ENCODE data around the gene DMRTB1.

Gene DMRTB1

DNA sequence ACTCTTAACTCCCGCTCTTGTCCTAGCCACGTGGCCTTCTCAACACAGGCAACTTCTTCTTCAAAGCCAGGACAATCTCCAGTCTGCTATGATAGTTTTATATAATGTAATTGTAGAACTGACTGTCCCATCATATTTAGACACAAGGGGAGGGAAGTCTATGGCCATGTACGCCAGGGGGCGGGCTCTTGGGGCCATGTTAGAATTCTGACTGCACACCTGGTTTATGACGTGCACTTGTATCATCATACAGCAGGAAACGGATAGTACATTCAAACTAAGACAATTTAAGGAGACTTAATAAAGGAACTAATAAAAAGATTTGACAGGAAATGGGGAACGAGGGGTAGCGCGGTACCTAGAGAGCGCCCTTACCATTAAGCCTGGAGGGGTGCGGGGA lies 21.5 kb downstream of the DMRTB1 start:
- no peaks in the 10 kb centered on the region for H3K79me2 ChIP-seq (ENCODE audit: insufficient read depth, low read length)
- no peaks in the 10 kb centered on the region; the same call in 1 of the 2 replicates for H4K20me1 ChIP-seq (ENCODE audit: insufficient read depth, low read length)
- H3K4me1 ChIP-seq (ENCODE audit: insufficient read depth, low read length), result no peaks in the 10 kb centered on the region
- no peak for DNase-seq
- H3K9me3 ChIP-seq (ENCODE audit: insufficient read depth, low read length, severe bottlenecking), result no peaks in the 10 kb centered on the region
- H3K4me3 ChIP-seq (ENCODE audit: low read depth in 1 of 2, low read length in 2 of 2), result no peak overlapping the region
- no peaks in the 10 kb centered on the region for H3K36me3 ChIP-seq (ENCODE audit: insufficient read depth, low read length)
- H3K9ac ChIP-seq (ENCODE audit: low read depth, low read length), result no peak overlapping the region
- no peak for ATAC-seq (ENCODE audit: insufficient read depth, low read depth)
- H3K27ac ChIP-seq (ENCODE audit: low read length), result no peak overlapping the region
- TF ChIP-seq EZH2 (IDR thresholded peaks at IDR 0.05; ENCODE audit: borderline replicate concordance, low read depth, low read length, severe bottlenecking) (no peak), CTCF (IDR thresholded peaks at IDR 0.05; ENCODE audit: borderline replicate concordance, extremely low read depth, low read length, poor library complexity, severe bottlenecking) (no peak)
- H3K4me2 ChIP-seq (ENCODE audit: insufficient read depth, low read length), result no peak overlapping the region
- no peak overlapping the region for H2AFZ ChIP-seq (ENCODE audit: low read depth, low read length)
- H3K27me3 ChIP-seq (ENCODE audit: insufficient read depth, low read length, poor library complexity), result peaks cover 15% of the 10 kb centered on the region

DNA sequence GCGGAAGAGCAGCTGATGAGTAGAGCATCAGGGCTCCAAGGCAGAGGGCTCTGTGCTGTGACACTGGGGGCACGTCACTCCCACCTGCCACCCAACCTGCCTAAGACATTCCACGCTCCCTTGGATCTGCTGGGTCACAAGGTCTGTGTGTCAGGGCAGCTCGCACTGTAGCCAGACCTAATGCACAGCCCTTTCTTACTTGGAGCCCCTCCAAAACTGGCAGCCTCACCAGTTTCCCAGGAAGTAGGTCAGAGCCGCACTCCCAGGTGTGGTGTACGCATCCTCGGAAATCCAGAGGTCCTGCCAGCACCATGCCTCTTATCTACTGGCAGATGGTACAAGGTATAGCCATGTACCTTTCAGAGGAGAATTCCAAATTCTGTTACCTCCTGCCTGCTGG lies 22.3 kb downstream of the DMRTB1 start:
- Histone ChIP-seq H3K36me3 (ENCODE audit: insufficient read depth, low read length) (no peaks in the 10 kb centered on the region), H4K20me1 (ENCODE audit: insufficient read depth, low read length) (no peaks in the 10 kb centered on the region; the same call in 1 of the 2 replicates), H3K79me2 (ENCODE audit: insufficient read depth, low read length) (no peaks in the 10 kb centered on the region), H3K4me3 (ENCODE audit: low read depth in 1 of 2, low read length in 2 of 2) (no peak overlapping the region), H3K27ac (ENCODE audit: low read length) (no peak overlapping the region), H3K9ac (ENCODE audit: low read depth, low read length) (no peak overlapping the region), H3K4me1 (ENCODE audit: insufficient read depth, low read length) (no peaks in the 10 kb centered on the region), H3K27me3 (ENCODE audit: insufficient read depth, low read length, poor library complexity) (peaks cover 13% of the 10 kb centered on the region), H3K9me3 (ENCODE audit: insufficient read depth, low read length, severe bottlenecking) (no peaks in the 10 kb centered on the region), H3K4me2 (ENCODE audit: insufficient read depth, low read length) (no peak overlapping the region), H2AFZ (ENCODE audit: low read depth, low read length) (no peak overlapping the region)
- no peak for TF ChIP-seq EZH2 (IDR thresholded peaks at IDR 0.05; ENCODE audit: borderline replicate concordance, low read depth, low read length, severe bottlenecking)
- TF ChIP-seq CTCF (IDR thresholded peaks at IDR 0.05; ENCODE audit: borderline replicate concordance, extremely low read depth, low read length, poor library complexity, severe bottlenecking), result no peak
- no peak for DNase-seq
- no peak for ATAC-seq (ENCODE audit: insufficient read depth, low read depth)

DNA sequence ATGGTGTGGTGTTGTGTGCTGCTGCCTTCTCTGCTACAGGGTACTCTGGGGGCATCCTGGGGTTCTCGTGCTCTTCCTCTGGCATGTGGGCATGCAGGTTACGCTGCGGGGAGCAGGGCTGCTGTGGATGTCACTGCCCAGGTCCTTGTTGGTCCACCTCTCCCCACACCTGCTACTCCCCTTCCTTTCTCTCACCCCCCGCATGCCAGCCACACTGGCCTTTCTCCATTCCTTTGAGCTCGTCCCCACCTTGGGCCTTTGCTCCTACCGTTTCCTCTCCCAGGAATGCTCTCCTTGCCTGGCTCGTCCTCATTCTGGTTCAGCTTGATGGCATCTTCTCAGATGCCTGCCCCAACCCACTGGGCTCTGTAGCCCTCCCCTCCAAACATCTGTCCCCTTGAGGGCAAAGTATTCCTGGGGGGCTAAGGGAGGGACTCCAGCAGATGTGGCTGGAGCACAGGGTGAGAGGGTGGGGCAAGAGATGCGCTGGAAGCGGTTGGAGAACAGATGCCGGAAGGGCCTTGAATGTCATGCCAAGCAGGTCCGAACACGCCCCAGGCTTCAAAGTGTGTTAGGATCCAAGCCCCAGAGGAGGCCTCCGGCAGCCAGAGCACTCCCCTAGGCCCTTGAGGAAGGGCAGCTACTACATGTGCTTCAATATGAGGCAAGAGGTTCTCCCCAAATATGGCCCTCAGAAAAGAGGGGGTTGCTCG lies 23.4 kb downstream of the DMRTB1 start:
- no peak for DNase-seq
- no peak for TF ChIP-seq EZH2 (IDR thresholded peaks at IDR 0.05; ENCODE audit: borderline replicate concordance, low read depth, low read length, severe bottlenecking)
- no peaks in the 10 kb centered on the region for H3K4me1 ChIP-seq (ENCODE audit: insufficient read depth, low read length)
- ATAC-seq (ENCODE audit: insufficient read depth, low read depth), result no peak
- no peaks in the 10 kb centered on the region for H3K36me3 ChIP-seq (ENCODE audit: insufficient read depth, low read length)
- H3K9me3 ChIP-seq (ENCODE audit: insufficient read depth, low read length, severe bottlenecking), result no peaks in the 10 kb centered on the region
- no peak overlapping the region for H2AFZ ChIP-seq (ENCODE audit: low read depth, low read length)
- H3K4me2 ChIP-seq (ENCODE audit: insufficient read depth, low read length), result no peak overlapping the region
- no peaks in the 10 kb centered on the region for H3K79me2 ChIP-seq (ENCODE audit: insufficient read depth, low read length)
- H3K4me3 ChIP-seq (ENCODE audit: low read depth in 1 of 2, low read length in 2 of 2), result no peak overlapping the region
- H3K27me3 ChIP-seq (ENCODE audit: insufficient read depth, low read length, poor library complexity), result peaks cover 8% of the 10 kb centered on the region
- no peak overlapping the region for H3K9ac ChIP-seq (ENCODE audit: low read depth, low read length)
- H3K27ac ChIP-seq (ENCODE audit: low read length), result no peak overlapping the region
- H4K20me1 ChIP-seq (ENCODE audit: insufficient read depth, low read length), result no peaks in the 10 kb centered on the region; the same call in 1 of the 2 replicates

DNA sequence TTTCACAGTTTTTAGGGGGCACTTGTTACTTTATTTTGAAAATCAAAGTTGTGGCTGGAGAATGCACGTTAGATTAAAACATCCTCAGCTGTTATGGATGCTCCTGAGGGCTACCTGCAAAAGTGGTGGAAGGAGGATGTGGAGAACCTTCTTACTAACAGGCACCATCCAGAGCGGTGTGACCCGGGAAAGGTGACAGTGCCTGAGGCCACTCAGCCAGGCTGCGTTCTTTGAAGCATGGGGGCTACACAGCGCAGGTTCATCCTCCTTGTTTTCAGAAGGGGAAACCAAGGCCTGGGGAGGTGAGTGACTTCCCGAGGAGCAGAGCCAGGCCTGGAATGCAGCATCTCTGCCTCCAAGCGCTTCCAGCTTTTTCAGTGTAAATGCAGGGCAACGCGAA lies 24.0 kb downstream of the DMRTB1 start:
- DNase-seq, result no peak
- H4K20me1 ChIP-seq (ENCODE audit: insufficient read depth, low read length), result no peaks in the 10 kb centered on the region; the same call in 1 of the 2 replicates

More for the DNA sequence above, 24.0 kb downstream of the DMRTB1 start:
- Histone ChIP-seq H3K27me3 (ENCODE audit: insufficient read depth, low read length, poor library complexity) (peaks cover 7% of the 10 kb centered on the region), H3K4me1 (ENCODE audit: insufficient read depth, low read length) (no peaks in the 10 kb centered on the region), H3K36me3 (ENCODE audit: insufficient read depth, low read length) (no peaks in the 10 kb centered on the region), H3K79me2 (ENCODE audit: insufficient read depth, low read length) (no peaks in the 10 kb centered on the region), H3K27ac (ENCODE audit: low read length) (no peak overlapping the region), H2AFZ (ENCODE audit: low read depth, low read length) (no peak overlapping the region), H3K9me3 (ENCODE audit: insufficient read depth, low read length, severe bottlenecking) (no peaks in the 10 kb centered on the region), H3K4me2 (ENCODE audit: insufficient read depth, low read length) (no peak overlapping the region), H3K9ac (ENCODE audit: low read depth, low read length) (no peak overlapping the region), H3K4me3 (ENCODE audit: low read depth in 1 of 2, low read length in 2 of 2) (no peak overlapping the region)
- no peak for ATAC-seq (ENCODE audit: insufficient read depth, low read depth)
- TF ChIP-seq CTCF (IDR thresholded peaks at IDR 0.05; ENCODE audit: borderline replicate concordance, extremely low read depth, low read length, poor library complexity, severe bottlenecking) (no peak), EZH2 (IDR thresholded peaks at IDR 0.05; ENCODE audit: borderline replicate concordance, low read depth, low read length, severe bottlenecking) (no peak)

Measured in DND-41 (cell line).